ENCODE data around the gene AP4S1.

DNA sequence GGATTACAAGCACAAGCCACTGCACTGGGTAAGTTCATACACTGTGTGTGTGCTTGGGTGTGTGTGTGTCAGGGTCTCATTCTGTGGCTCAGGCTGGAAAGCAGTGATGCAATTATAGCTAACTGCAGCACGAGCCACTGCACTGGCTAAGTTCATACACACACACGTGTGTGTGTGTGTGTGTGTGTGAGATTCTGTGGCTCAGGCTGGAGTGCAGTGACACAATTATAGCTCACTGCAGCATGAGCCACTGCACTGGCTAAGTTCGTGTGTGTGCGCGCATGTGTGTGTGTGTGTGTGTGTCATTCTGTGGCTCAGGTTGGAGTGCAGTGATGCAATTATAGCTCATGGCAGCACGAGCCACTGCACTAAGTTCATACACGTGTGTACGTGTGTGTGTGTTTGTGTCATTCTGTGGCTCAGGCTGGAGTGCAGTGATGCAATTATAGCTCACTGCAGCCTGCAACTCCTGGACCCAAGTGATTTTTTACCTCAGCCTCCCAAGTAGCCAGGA lies 96.7 kb downstream of the AP4S1 start:
- TF ChIP-seq CTCF (IDR thresholded peaks at IDR 0.05) = no peak
- TF ChIP-seq POLR2A (IDR thresholded peaks at IDR 0.05) = no peak
